Endodermal cell (in vitro differentiated cells): ENCODE data around the gene CLN6. TPM values are rescaled to one million over a fixed set of nuclear protein-coding genes. Genes with fewer than 3 reads are reported as not detected.
"Not testable (repeated sequence)": the region's sequence is repeated elsewhere in the genome, so short reads cannot be mapped to it uniquely, and the experiment has no call there.

Source experiments
- DNase-seq: peaks from one replicate; pipeline ENCODE4 v3.0.0-alpha.2; 2017
- H3K27ac ChIP-seq: 2 replicates; pipeline ENCODE4 v1.5.1; 2013; ENCODE audit warnings: mild to moderate bottlenecking, low read depth, low read length, moderate library complexity
- H3K27me3 ChIP-seq: 2 replicates; pipeline ENCODE4 v1.6.1; 2013; ENCODE audit warnings: mild to moderate bottlenecking, low read length, moderate library complexity; ENCODE audit not compliant: insufficient read depth, control insufficient read depth, poor library complexity, severe bottlenecking
- H3K36me3 ChIP-seq: 2 replicates; pipeline ENCODE4 v1.7.0; 2013; ENCODE audit warnings: mild to moderate bottlenecking, low read length, moderate library complexity; ENCODE audit not compliant: control insufficient read depth, insufficient read depth
- H3K4me1 ChIP-seq: one replicate; pipeline ENCODE4 v1.7.0; 2013; ENCODE audit warnings: low read length; ENCODE audit not compliant: control insufficient read depth, insufficient read depth
- H3K4me3 ChIP-seq: 2 replicates; pipeline ENCODE4 v1.5.1; 2013; ENCODE audit warnings: mild to moderate bottlenecking, low read length, moderate library complexity
- H3K9ac ChIP-seq: 2 replicates; pipeline ENCODE4 v1.6.1; 2013; ENCODE audit warnings: mild to moderate bottlenecking, low read length, moderate library complexity; ENCODE audit not compliant: poor library complexity, severe bottlenecking; ENCODE audit errors: extremely low read depth
- H3K9me3 ChIP-seq: 2 replicates; pipeline ENCODE4 v1.6.1; 2013; ENCODE audit warnings: mild to moderate bottlenecking, low read length, moderate library complexity; ENCODE audit not compliant: control insufficient read depth
- H3K27ac Mint-ChIP-seq: 2 replicates; pipeline ENCODE4 v1.8.0; 2020; ENCODE audit warnings: mixed read lengths
- H3K27me3 Mint-ChIP-seq: 2 replicates; pipeline ENCODE4 v1.8.0; 2021; ENCODE audit warnings: mild to moderate bottlenecking, mixed read lengths; ENCODE audit not compliant: insufficient read depth
- H3K36me3 Mint-ChIP-seq: 2 replicates; pipeline ENCODE4 v1.8.0; 2020; ENCODE audit warnings: low read depth, mixed read lengths
- H3K4me1 Mint-ChIP-seq: 2 replicates; pipeline ENCODE4 v1.8.0; 2020; ENCODE audit warnings: mixed read lengths
- H3K4me3 Mint-ChIP-seq: 2 replicates; pipeline ENCODE4 v1.8.0; 2020; ENCODE audit warnings: mild to moderate bottlenecking, moderate library complexity, mixed read lengths
- H3K9me3 Mint-ChIP-seq: 2 replicates; pipeline ENCODE4 v1.8.0; 2020; ENCODE audit warnings: mild to moderate bottlenecking, mixed read lengths
- WGBS, 2 experiments: methylation state at CpG; one replicate each; pipeline versions ENCODE4 v1.1.5 to v1.1.7; 2013; ENCODE audit warnings: missing lambda C conversion rate in 2 of 2, mixed read lengths in 1 of 2; ENCODE audit not compliant: insufficient coverage in 1 of 2, insufficient read length in 1 of 2; 5-methylcytosine and 5-hydroxymethylcytosine counted together
- total RNA-seq, 2 donors: library from RNA; stranded (reverse); fragmentation: NEBNext Ultra II Directional in 1 of 2; extraction: Animal tissue kit (Norgen Biotek cat#: 25700) in 1 of 2; gene quantifications; 2 replicates in 1 of 2; 3 replicates in 1 of 2; pipeline ENCODE4 v1.2.1, GENCODE V29; 2021
- TF ChIP-seq, protein P1 (sequence below): fragments of 200-600 bp; sonication (generic); conservative IDR thresholded peaks from 2 replicates; pipeline ENCODE4 v1.5.0; 2021; ENCODE audit warnings: antibody characterized with exemption, mild to moderate bottlenecking

CLN6 gene
- total RNA-seq, 2 donors from 2014 or later, result 51.6 to 59.6 TPM

DNA sequence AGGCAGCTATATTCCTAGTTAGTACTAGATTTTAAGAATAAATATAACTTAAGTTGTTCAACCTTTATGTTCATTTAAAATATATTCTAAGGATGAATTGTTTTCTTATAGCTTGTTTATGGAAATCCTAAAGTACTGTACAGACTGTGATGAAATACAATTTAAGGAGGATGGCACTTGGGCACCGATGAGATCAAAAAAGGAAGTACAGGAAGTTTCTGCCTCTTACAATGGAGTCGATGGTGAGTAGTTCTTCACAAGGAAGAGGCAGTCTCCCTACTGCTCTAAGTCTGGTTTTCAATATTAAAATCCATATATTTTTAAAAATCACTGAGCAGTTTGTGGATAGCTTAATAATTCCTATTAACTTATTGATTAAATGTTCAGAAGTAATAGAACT lies 54.0 kb downstream of the CLN6 start:
- Histone ChIP-seq H3K9ac (no peak overlapping the region), H3K27ac (no peak overlapping the region), H3K4me1 (no peaks in the 10 kb centered on the region), H3K9me3 (no peaks in the 10 kb centered on the region), H3K4me3 (no peak overlapping the region), H3K27me3 (no peaks in the 10 kb centered on the region), H3K36me3 (peaks cover 56% of the 10 kb centered on the region)
- Mint-ChIP-seq H3K9me3 (peaks cover 3% of the 10 kb centered on the region), H3K4me1 (no peaks in the 10 kb centered on the region), H3K27ac (no peak overlapping the region), H3K36me3 (peaks cover 38% of the 10 kb centered on the region), H3K27me3 (no peaks in the 10 kb centered on the region), H3K4me3 (no peak overlapping the region)
- TF ChIP-seq, protein P1, sequence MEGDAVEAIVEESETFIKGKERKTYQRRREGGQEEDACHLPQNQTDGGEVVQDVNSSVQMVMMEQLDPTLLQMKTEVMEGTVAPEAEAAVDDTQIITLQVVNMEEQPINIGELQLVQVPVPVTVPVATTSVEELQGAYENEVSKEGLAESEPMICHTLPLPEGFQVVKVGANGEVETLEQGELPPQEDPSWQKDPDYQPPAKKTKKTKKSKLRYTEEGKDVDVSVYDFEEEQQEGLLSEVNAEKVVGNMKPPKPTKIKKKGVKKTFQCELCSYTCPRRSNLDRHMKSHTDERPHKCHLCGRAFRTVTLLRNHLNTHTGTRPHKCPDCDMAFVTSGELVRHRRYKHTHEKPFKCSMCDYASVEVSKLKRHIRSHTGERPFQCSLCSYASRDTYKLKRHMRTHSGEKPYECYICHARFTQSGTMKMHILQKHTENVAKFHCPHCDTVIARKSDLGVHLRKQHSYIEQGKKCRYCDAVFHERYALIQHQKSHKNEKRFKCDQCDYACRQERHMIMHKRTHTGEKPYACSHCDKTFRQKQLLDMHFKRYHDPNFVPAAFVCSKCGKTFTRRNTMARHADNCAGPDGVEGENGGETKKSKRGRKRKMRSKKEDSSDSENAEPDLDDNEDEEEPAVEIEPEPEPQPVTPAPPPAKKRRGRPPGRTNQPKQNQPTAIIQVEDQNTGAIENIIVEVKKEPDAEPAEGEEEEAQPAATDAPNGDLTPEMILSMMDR, result no peak
- no peak for DNase-seq
- 91 to 94% methylated on average over 2 of the region's 2 CpGs for WGBS, 2 experiments

DNA sequence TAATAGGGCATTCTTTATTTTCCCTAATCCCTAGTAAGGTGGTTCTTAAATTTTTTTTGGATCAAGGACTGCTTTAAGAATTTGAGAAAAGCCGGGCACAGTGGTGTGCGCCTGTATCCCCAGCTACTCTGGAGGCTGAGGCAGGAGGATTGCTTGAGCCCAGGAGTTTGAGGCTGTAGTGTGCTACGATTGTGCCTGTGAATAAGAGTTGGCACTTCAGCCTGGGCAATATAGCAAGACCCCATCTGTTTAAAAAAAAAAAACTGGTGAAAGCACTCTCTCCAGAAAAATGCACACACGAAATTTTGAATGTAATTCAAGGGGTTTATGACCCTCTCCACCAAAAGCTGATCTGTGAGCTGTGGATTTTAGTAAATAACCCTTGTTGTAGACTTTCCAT lies 56.4 kb downstream of the CLN6 start:
- H3K9ac ChIP-seq, result no peak overlapping the region
- no peak for DNase-seq
- H3K4me1 Mint-ChIP-seq, result no peaks in the 10 kb centered on the region
- no peaks in the 10 kb centered on the region for H3K4me1 ChIP-seq
- TF ChIP-seq, protein P1, result no peak
- H3K27me3 Mint-ChIP-seq, result no peaks in the 10 kb centered on the region
- H3K36me3 ChIP-seq, result peaks cover 47% of the 10 kb centered on the region
- no peak overlapping the region for H3K4me3 Mint-ChIP-seq
- H3K27me3 ChIP-seq, result no peaks in the 10 kb centered on the region
- H3K27ac ChIP-seq, result no peak overlapping the region
- no peak overlapping the region for H3K4me3 ChIP-seq
- H3K9me3 ChIP-seq, result no peaks in the 10 kb centered on the region
- WGBS, 2 experiments, result 97 to 100% methylated on average over 3 to 4 of the region's 4 CpGs
- peaks cover 33% of the 10 kb centered on the region for H3K36me3 Mint-ChIP-seq
- H3K9me3 Mint-ChIP-seq, result peaks cover 3% of the 10 kb centered on the region
- no peak overlapping the region for H3K27ac Mint-ChIP-seq

DNA sequence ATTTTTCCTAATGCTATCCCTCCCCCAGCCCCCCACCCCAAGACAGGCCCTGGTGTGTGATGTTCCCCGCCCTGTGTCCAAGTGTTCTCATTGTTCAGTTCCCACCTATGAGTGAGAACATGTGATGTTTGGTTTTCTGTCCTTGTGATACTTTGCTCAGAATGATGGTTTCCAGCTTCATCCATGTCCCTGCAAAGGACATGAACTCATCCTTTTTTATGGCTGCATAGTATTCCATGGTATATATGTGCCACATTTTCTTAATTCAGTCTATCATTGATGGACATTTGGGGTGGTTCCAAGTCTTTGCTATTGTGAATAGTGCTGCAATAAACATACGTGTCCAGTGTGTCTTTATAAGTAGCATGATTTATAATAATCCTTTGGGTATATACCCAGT lies 57.5 kb downstream of the CLN6 start:
- not testable (repeated sequence) for H3K4me1 Mint-ChIP-seq, H3K9ac ChIP-seq, H3K27me3 Mint-ChIP-seq, H3K27ac Mint-ChIP-seq, H3K27me3 ChIP-seq, H3K4me1 ChIP-seq, H3K9me3 Mint-ChIP-seq, H3K4me3 Mint-ChIP-seq, H3K9me3 ChIP-seq, H3K4me3 ChIP-seq, H3K27ac ChIP-seq, DNase-seq
- WGBS, 2 experiments, result 89 to 100% methylated on average over 1 to 2 of the region's 2 CpGs
- peaks cover 23% of the 10 kb centered on the region for H3K36me3 Mint-ChIP-seq
- H3K36me3 ChIP-seq, result peaks cover 38% of the 10 kb centered on the region

DNA sequence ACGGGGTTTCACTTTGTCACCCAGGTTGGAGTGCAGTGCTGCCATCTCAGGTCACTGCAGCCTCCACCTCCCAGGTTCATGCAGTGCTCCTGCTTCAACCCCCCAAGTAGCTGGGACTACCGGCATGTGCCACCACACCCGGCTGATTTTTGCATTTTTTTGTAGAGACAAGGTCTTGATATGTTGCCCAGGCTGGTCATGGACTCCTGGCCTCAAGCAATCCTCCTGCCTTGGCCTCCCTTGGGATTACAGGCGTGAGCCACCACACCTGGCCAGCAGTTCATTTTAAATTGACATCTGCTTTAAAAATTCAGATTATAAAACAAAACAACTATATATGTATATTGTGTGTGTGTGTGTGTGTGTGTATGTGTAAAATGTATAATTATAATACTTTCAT lies 62.7 kb downstream of the CLN6 start:
- H3K9me3 Mint-ChIP-seq, result peaks cover 5% of the 10 kb centered on the region
- no peaks in the 10 kb centered on the region for H3K4me1 ChIP-seq
- WGBS, 2 experiments, result 96 to 100% methylated on average over 2 to 4 of the region's 4 CpGs
- no peaks in the 10 kb centered on the region for H3K4me1 Mint-ChIP-seq
- peaks cover 17% of the 10 kb centered on the region for H3K36me3 ChIP-seq
- H3K4me3 Mint-ChIP-seq, result no peak overlapping the region
- no peak overlapping the region for H3K27ac ChIP-seq
- no peak overlapping the region for H3K4me3 ChIP-seq
- H3K27ac Mint-ChIP-seq, result no peak overlapping the region
- H3K27me3 Mint-ChIP-seq, result no peaks in the 10 kb centered on the region
- H3K36me3 Mint-ChIP-seq, result peaks cover 26% of the 10 kb centered on the region
- TF ChIP-seq, protein P1, result no peak
- H3K9ac ChIP-seq, result no peak overlapping the region
- no peaks in the 10 kb centered on the region for H3K9me3 ChIP-seq
- no peaks in the 10 kb centered on the region for H3K27me3 ChIP-seq
- no peak for DNase-seq
